H1 (cell line): ENCODE results near the gene PIAS3. TPM values are rescaled to one million over a fixed set of nuclear protein-coding genes. Genes with fewer than 3 reads are reported as not detected.

ENCODE experiments used
- ASH2L ChIP-seq: fragments of 200-600, 300-600 bp; sonication (generic); IDR thresholded peaks from one replicate; pipeline ENCODE4 v1.7.1; 2017; ENCODE audit warnings: low read length
- ATF2 ChIP-seq: IDR thresholded peaks from 2 replicates; pipeline ENCODE4 v1.6.1; 2012; ENCODE audit warnings: low read length, inconsistent platforms
- BACH1 ChIP-seq: IDR thresholded peaks from 2 replicates; pipeline ENCODE4 v1.6.1; 2012; ENCODE audit warnings: low read length, improper control_type of control experiment
- BCL11A ChIP-seq, 2 experiments: IDR thresholded peaks; one replicate each; pipeline ENCODE4 v1.6.1; 2011; ENCODE audit warnings: low read depth in 2 of 2, low read length in 2 of 2, mild to moderate bottlenecking in 2 of 2
- CBX8 ChIP-seq: fragments of 300-800, 300-1000 bp; sonication (generic); IDR thresholded peaks from 2 replicates; pipeline ENCODE4 v1.7.1; 2016; ENCODE audit warnings: low read depth, low read length, borderline replicate concordance
- CEBPB ChIP-seq: IDR thresholded peaks from 2 replicates; pipeline ENCODE4 v1.6.1; 2012; ENCODE audit warnings: low read depth, low read length
- EGR1 ChIP-seq: IDR thresholded peaks from 2 replicates; pipeline ENCODE4 v1.6.1; 2011; ENCODE audit warnings: low read depth, low read length, borderline replicate concordance
- EZH2 ChIP-seq: fragments of 200-600 bp; sonication (generic); IDR thresholded peaks from 2 replicates; pipeline ENCODE4 v1.7.1; 2012; ENCODE audit warnings: low read depth, mild to moderate bottlenecking, moderate library complexity, low read length, inconsistent platforms; ENCODE audit not compliant: severe bottlenecking
- GTF2F1 ChIP-seq: IDR thresholded peaks from 2 replicates; pipeline ENCODE4 v1.6.1; 2012; ENCODE audit warnings: low read depth, low read length, improper control_type of control experiment, borderline replicate concordance
- JUN ChIP-seq: IDR thresholded peaks from 2 replicates; pipeline ENCODE4 v1.6.1; 2011; ENCODE audit warnings: low read depth, mild to moderate bottlenecking, improper control_type of control experiment, low read length
- KDM4A ChIP-seq: IDR thresholded peaks from one replicate; pipeline ENCODE4 v1.7.1; 2012; ENCODE audit warnings: low read depth, mild to moderate bottlenecking, moderate library complexity, low read length, inconsistent platforms; ENCODE audit not compliant: severe bottlenecking
- NANOG ChIP-seq: IDR thresholded peaks from 2 replicates; pipeline ENCODE4 v1.6.1; 2011; ENCODE audit warnings: low read length, low read depth, mild to moderate bottlenecking, inconsistent platforms; ENCODE audit not compliant: insufficient read depth, poor library complexity, severe bottlenecking
- PHF8 ChIP-seq: fragments of 200-600 bp; sonication (generic); conservative IDR thresholded peaks from 2 replicates; pipeline ENCODE4 v1.7.1; 2012; ENCODE audit warnings: low read depth, mild to moderate bottlenecking, inconsistent platforms, low read length, moderate library complexity
- POLR2A ChIP-seq, 2 experiments: IDR thresholded peaks; 1 replicate in 1 of 2; 2 replicates in 1 of 2; pipeline ENCODE4 v1.6.1; 2011; ENCODE audit warnings: low read depth in 2 of 2, low read length in 2 of 2, mild to moderate bottlenecking in 2 of 2; ENCODE audit errors: control extremely low read depth in 1 of 2
- SP1 ChIP-seq: IDR thresholded peaks from 2 replicates; pipeline ENCODE4 v1.6.1; 2011; ENCODE audit warnings: low read depth, low read length
- TAF1 ChIP-seq: IDR thresholded peaks from 2 replicates; pipeline ENCODE4 v1.6.1; 2011; ENCODE audit warnings: mild to moderate bottlenecking, low read depth, low read length
- TAF7 ChIP-seq: optimal IDR thresholded peaks from 2 replicates; pipeline ENCODE3; 2011; ENCODE audit warnings: low read depth, mild to moderate bottlenecking, inconsistent platforms, low read length, moderate library complexity, borderline replicate concordance
- TEAD4 ChIP-seq: IDR thresholded peaks from 2 replicates; pipeline ENCODE4 v1.6.1; 2012; ENCODE audit warnings: low read depth, low read length, inconsistent platforms, mixed read lengths
- ZNF274 ChIP-seq: IDR thresholded peaks from 2 replicates; pipeline ENCODE4 v1.7.0; 2012; ENCODE audit warnings: low read length, borderline replicate concordance; ENCODE audit errors: extremely low read depth
- polyA plus RNA-seq, 7 experiments: library from polyadenylated mRNA; depleted of rRNA in 3 of 7; stranded (reverse) in 5 of 7; unstranded in 2 of 7; fragments of >200 nt in 5 of 7; fragments of 200-250 nt in 2 of 7; gene quantifications; 1 replicate in 5 of 7; 2 replicates in 1 of 7; 4 replicates in 1 of 7; pipeline versions ENCODE4 v1.2.1 to v1.2.3, GENCODE V29; 2011 to 2013; ENCODE audit warnings: missing spikeins in 2 of 7, mixed read lengths in 2 of 7
- total RNA-seq: library from RNA; stranded (reverse); fragmentation: NEBNext Ultra II Directional; extraction: Animal tissue kit (Norgen Biotek cat#: 25700); gene quantifications from 2 replicates; pipeline ENCODE4 v1.2.1, GENCODE V29; 2021

PIAS3 gene
- total and polyA plus RNA-seq, 2 of the 8 experiments (the other 6 are each of a cell fraction or from before 2014, with no cell fraction given), result 36.7 to 49.9 TPM

- TF ChIP-seq ATF2, result no peak
- no peak for TF ChIP-seq ZNF274
- no peak for TF ChIP-seq EZH2
- 0 out of 3 replicates have a peak, but pooled peaks of 1 of the 2 experiments have one; percentile 19 for TF ChIP-seq POLR2A (IDR thresholded peaks at IDR 0.05; ENCODE audit: control extremely low read depth in 1 of 2, low read depth in 2 of 2, low read length in 2 of 2)
- TF ChIP-seq CBX8, result no peak
- TF ChIP-seq KDM4A, result peak; percentile 56
- peak; percentile 7 for TF ChIP-seq TAF7
- TF ChIP-seq TAF1, result 0 out of 2 replicates have a peak, but pooled peaks have one; percentile 22
- no peak for TF ChIP-seq BACH1
- TF ChIP-seq BCL11A (IDR thresholded peaks at IDR 0.05; ENCODE audit: low read depth in 2 of 2, low read length in 2 of 2), result no peak
- no peak for TF ChIP-seq JUN
- TF ChIP-seq PHF8, result peak; percentile 39; the same call in 1 of the 2 replicates
- TF ChIP-seq NANOG, result no peak
- TF ChIP-seq SP1, result no peak
- peak; percentile 67 for TF ChIP-seq CEBPB
- TF ChIP-seq EGR1, result peak; percentile 40; the same call in 1 of the 2 replicates
- no peak for TF ChIP-seq GTF2F1
- peak; percentile 68 for TF ChIP-seq ASH2L
- TF ChIP-seq TEAD4, result no peak
These were observed 13.4 kb upstream of the PIAS3 start (continued) for GRCh38 chr1:145871994-145872924.
